Neural progenitor cell (in vitro differentiated cells): ENCODE results near the gene DMAC2L.

ENCODE experiments used
- CTCF ChIP-seq: fragments of 200-600 bp; sonication (generic); IDR thresholded peaks from 2 replicates; pipeline ENCODE4 v1.5.1; 2017; ENCODE audit warnings: antibody characterized with exemption, mild to moderate bottlenecking
- EZH2 ChIP-seq: fragments of 200-600 bp; sonication (generic); IDR thresholded peaks from 2 replicates; pipeline ENCODE4 v1.6.1; 2017; ENCODE audit warnings: antibody characterized with exemption, mild to moderate bottlenecking, moderate library complexity
- EZH2phosphoT487 ChIP-seq: fragments of 200-600 bp; sonication (generic); IDR thresholded peaks from 2 replicates; pipeline ENCODE4 v1.6.1; 2017; ENCODE audit warnings: antibody characterized with exemption

GRCh38 chr14:50352584-50352983 lies 40.5 kb downstream of the DMAC2L start:
- TF ChIP-seq EZH2 (no peak), CTCF (no peak), EZH2phosphoT487 (no peak)
